ENCODE results near the gene HEG1.
"Not testable (repeated sequence)": the region's sequence is repeated elsewhere in the genome, so short reads cannot be mapped to it uniquely, and the experiment has no call there.

DNA sequence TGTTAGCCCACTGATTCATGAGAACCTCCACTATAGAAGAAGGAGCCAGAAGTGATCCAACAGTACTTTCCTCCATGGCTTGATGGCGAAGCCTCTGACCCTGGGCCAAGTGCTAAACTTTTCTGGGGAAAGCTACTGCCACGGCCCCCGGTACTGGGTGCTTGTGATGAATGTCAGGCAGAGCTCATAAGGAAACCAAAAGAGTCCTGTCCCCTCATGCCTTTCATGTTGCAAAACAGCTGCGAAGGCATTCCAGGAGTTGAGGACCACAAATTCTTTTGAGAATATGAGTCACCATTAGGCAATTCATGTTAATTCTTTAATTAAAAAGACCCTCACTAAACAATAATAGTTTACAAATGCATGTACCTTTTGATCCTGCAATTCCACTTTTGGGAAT, 26.5 kb upstream of the HEG1 start:
- TF ChIP-seq SNAI2 (CRISPR knock-in tag; IDR thresholded peaks at IDR 0.05); RARB (CRISPR knock-in tag; IDR thresholded peaks at IDR 0.05); ZFP3 (CRISPR knock-in tag; IDR thresholded peaks at IDR 0.05); TCF4 (CRISPR knock-in tag; IDR thresholded peaks at IDR 0.05; ENCODE audit: borderline replicate concordance): not testable (repeated sequence)

All from SK-N-SH treated with all-trans-retinoic acid at 6 μM for 48 hours (cell line).